ENCODE data around the gene AGFG1.

GRCh38 chr2:227597036-227597435, 125.1 kb downstream of the AGFG1 start:
- TF ChIP-seq CTCF (conservative IDR thresholded peaks at IDR 0.05; ENCODE audit: low read depth, low read length) (no peak), EZH2 (IDR thresholded peaks at IDR 0.05; ENCODE audit: borderline replicate concordance, low read depth, low read length, poor library complexity, severe bottlenecking) (no peak)

Data from A673 (cell line).